ENCODE measurements around the gene LMX1B.
"Not testable (repeated sequence)": the region's sequence is repeated elsewhere in the genome, so short reads cannot be mapped to it uniquely, and the experiment has no call there.

LMX1B gene

GRCh38 chr9:126647585-126648411 lies 34.1 kb downstream of the LMX1B start:
- H3K4me3 ChIP-seq (ENCODE audit: control insufficient read depth, low read depth, low read length), result no peak overlapping the region
- TF ChIP-seq CTCF (conservative IDR thresholded peaks at IDR 0.05; ENCODE audit: control insufficient read depth, insufficient read depth, low read depth, low read length), result no peak
- no peak for DNase-seq (ENCODE audit: low read depth)

- no peak for TF ChIP-seq CTCF (conservative IDR thresholded peaks at IDR 0.05; ENCODE audit: control insufficient read depth, insufficient read depth, low read depth, low read length)
- no peak for DNase-seq (ENCODE audit: low read depth)
- no peak overlapping the region for H3K4me3 ChIP-seq (ENCODE audit: control insufficient read depth, low read depth, low read length)
Measured at GRCh38 chr9:126649477-126649876, 35.7 kb downstream of the LMX1B start.

- TF ChIP-seq CTCF (conservative IDR thresholded peaks at IDR 0.05; ENCODE audit: control insufficient read depth, insufficient read depth, low read depth, low read length), result no peak
- no peak for DNase-seq (ENCODE audit: low read depth)
- H3K4me3 ChIP-seq (ENCODE audit: control insufficient read depth, low read depth, low read length), result no peak overlapping the region
Measured at GRCh38 chr9:126650404-126651341, 36.9 kb downstream of the LMX1B start.

GRCh38 chr9:126652140-126652582 lies 38.4 kb downstream of the LMX1B start:
- no peak overlapping the region for H3K4me3 ChIP-seq (ENCODE audit: control insufficient read depth, low read depth, low read length)
- DNase-seq (ENCODE audit: low read depth), result no peak
- no peak for TF ChIP-seq CTCF (conservative IDR thresholded peaks at IDR 0.05; ENCODE audit: control insufficient read depth, insufficient read depth, low read depth, low read length)

GRCh38 chr9:126654124-126654523 lies 40.4 kb downstream of the LMX1B start:
- DNase-seq (ENCODE audit: low read depth), result no peak
- no peak overlapping the region for H3K4me3 ChIP-seq (ENCODE audit: control insufficient read depth, low read depth, low read length)
- no peak for TF ChIP-seq CTCF (conservative IDR thresholded peaks at IDR 0.05; ENCODE audit: control insufficient read depth, insufficient read depth, low read depth, low read length)

GRCh38 chr9:126656214-126656613 lies 42.5 kb downstream of the LMX1B start:
- not testable (repeated sequence) for H3K4me3 ChIP-seq (ENCODE audit: control insufficient read depth, low read depth, low read length); DNase-seq (ENCODE audit: low read depth)

Data from fibroblast of mammary gland (primary cell).